ENCODE data around the gene BST1. TPM values are rescaled to one million over a fixed set of nuclear protein-coding genes. Genes with fewer than 3 reads are reported as not detected.

BST1 gene
- total RNA-seq, 1 donor from 2014 or later, result 0.45 TPM

- TF ChIP-seq CTCF (IDR thresholded peaks at IDR 0.05), result no peak
- TF ChIP-seq EZH2 (IDR thresholded peaks at IDR 0.05), result no peak
- no peak for TF ChIP-seq EZH2phosphoT487 (IDR thresholded peaks at IDR 0.05)
- H3K4me3 ChIP-seq, result peak overlapping the region; percentile 93
- peak overlapping the region; percentile 73 for H3K9ac ChIP-seq
- peaks cover 21% of the 10 kb centered on the region for H3K4me1 ChIP-seq
- H3K27ac ChIP-seq, result peak overlapping the region; percentile 91
- H4K20me1 ChIP-seq (ENCODE audit: low read depth), result peaks cover 18% of the 10 kb centered on the region
- no peaks in the 10 kb centered on the region for H3K36me3 ChIP-seq
- peak overlapping the region; percentile 87 for H2AFZ ChIP-seq (replicated peaks)
- Mint-ChIP-seq H3K36me3 (peaks cover 7% of the 10 kb centered on the region), H3K9me3 (peaks cover 2% of the 10 kb centered on the region), H3K4me1 (peaks cover 42% of the 10 kb centered on the region), H3K4me3 (peak overlapping the region; percentile 97), H3K27me3 (ENCODE audit: insufficient read depth, low read depth) (peaks cover 2% of the 10 kb centered on the region), H3K27ac (peak overlapping the region; percentile 98)
- peak overlapping the region; percentile 79 for H3K4me2 ChIP-seq
- peaks cover 51% of the 10 kb centered on the region for H3K79me2 ChIP-seq (ENCODE audit: low read depth)
- DNase-seq (ENCODE audit: low spot score), result peak; percentile 86
- H3K9me3 ChIP-seq (ENCODE audit: low read depth), result no peaks in the 10 kb centered on the region
- peaks cover 34% of the 10 kb centered on the region for H3F3A ChIP-seq (ENCODE audit: low read depth)
- H3K27me3 ChIP-seq, result no peaks in the 10 kb centered on the region
Measured at GRCh38 chr4:15654593-15655222, 48.2 kb upstream of the BST1 start.

- Histone ChIP-seq H3K4me1 (peaks cover 19% of the 10 kb centered on the region), H3K4me3 (peak within 1 kb of the TSS; percentile 93), H3F3A (ENCODE audit: low read depth) (peaks cover 34% of the 10 kb centered on the region), H3K79me2 (ENCODE audit: low read depth) (peaks cover 43% of the 10 kb centered on the region), H3K27ac (peak within 1 kb of the TSS; percentile 96), H2AFZ (replicated peaks) (peak within 1 kb of the TSS; percentile 99), H3K27me3 (no peaks in the 10 kb centered on the region), H3K9me3 (ENCODE audit: low read depth) (no peaks in the 10 kb centered on the region), H4K20me1 (ENCODE audit: low read depth) (peaks cover 13% of the 10 kb centered on the region), H3K9ac (peak within 1 kb of the TSS; percentile 73), H3K4me2 (peak within 1 kb of the TSS; percentile 79), H3K36me3 (no peaks in the 10 kb centered on the region)
- peaks cover 5% of the 10 kb centered on the region for H3K27me3 Mint-ChIP-seq (ENCODE audit: insufficient read depth, low read depth)
- peaks cover 37% of the 10 kb centered on the region for H3K4me1 Mint-ChIP-seq
- H3K4me3 Mint-ChIP-seq, result peak within 1 kb of the TSS; percentile 97
- peak; percentile 96 for DNase-seq (ENCODE audit: low spot score)
- H3K9me3 Mint-ChIP-seq, result no peaks in the 10 kb centered on the region
- peaks cover 2% of the 10 kb centered on the region for H3K36me3 Mint-ChIP-seq
- H3K27ac Mint-ChIP-seq, result peak within 1 kb of the TSS; percentile 99
- TF ChIP-seq CTCF (IDR thresholded peaks at IDR 0.05) (no peak), EZH2 (IDR thresholded peaks at IDR 0.05) (no peak), EZH2phosphoT487 (IDR thresholded peaks at IDR 0.05) (no peak)
Measured at GRCh38 chr4:15655223-15656037, 47.4 kb upstream of the BST1 start, which contains the start of gene FBXL5. Gene FBXL5 (minus strand): TSS chr4:15655357. CDS start chr4:15655287, 70 bp downstream.

GRCh38 chr4:15656038-15656470 lies 46.8 kb upstream of the BST1 start:
- H3K4me3 Mint-ChIP-seq, result peak overlapping the region; percentile 92
- H3K27ac Mint-ChIP-seq, result peak overlapping the region; percentile 95
- Histone ChIP-seq H3K79me2 (ENCODE audit: low read depth) (peaks cover 37% of the 10 kb centered on the region), H3K4me3 (peak overlapping the region; percentile 93), H3F3A (ENCODE audit: low read depth) (peaks cover 34% of the 10 kb centered on the region), H3K9ac (peak overlapping the region; percentile 55), H4K20me1 (ENCODE audit: low read depth) (peaks cover 10% of the 10 kb centered on the region), H2AFZ (replicated peaks) (peak overlapping the region; percentile 99), H3K4me2 (peak overlapping the region; percentile 75), H3K27me3 (no peaks in the 10 kb centered on the region), H3K27ac (peak overlapping the region; percentile 96), H3K9me3 (ENCODE audit: low read depth) (no peaks in the 10 kb centered on the region), H3K36me3 (no peaks in the 10 kb centered on the region), H3K4me1 (peaks cover 19% of the 10 kb centered on the region)
- no peaks in the 10 kb centered on the region for H3K9me3 Mint-ChIP-seq
- peak; percentile 13 for DNase-seq (ENCODE audit: low spot score)
- TF ChIP-seq EZH2phosphoT487 (IDR thresholded peaks at IDR 0.05) (no peak), CTCF (IDR thresholded peaks at IDR 0.05) (no peak), EZH2 (IDR thresholded peaks at IDR 0.05) (no peak)
- H3K4me1 Mint-ChIP-seq, result peaks cover 35% of the 10 kb centered on the region
- H3K27me3 Mint-ChIP-seq (ENCODE audit: insufficient read depth, low read depth), result peaks cover 5% of the 10 kb centered on the region
- no peaks in the 10 kb centered on the region for H3K36me3 Mint-ChIP-seq

Data from neural progenitor cell (in vitro differentiated cells).